HCT116 (cell line): ENCODE measurements around the gene AQP10. TPM values are rescaled to one million over a fixed set of nuclear protein-coding genes. Genes with fewer than 3 reads are reported as not detected.

ENCODE experiments used
- ATAC-seq: fragments of 200-7000 bp; cut with Tn5 transposase; 2 replicates; pipeline ENCODE4 v1.9.1; 2020; ENCODE audit warnings: mild to moderate bottlenecking, moderate library complexity
- BruUV-seq: library from RNA; stranded (reverse); fragments of 400-500 nt; replicated peaks from 2 replicates; lab custom pipeline; 2021; lab: Mats Ljungman, UMichigan
- CTCF ChIA-PET: fragments of 300-600 bp; sonication (Branson Sonifier 250); formaldehyde crosslinking; loops from one replicate; lab custom pipeline; 2021; ENCODE audit warnings: antibody characterized with exemption; lab: Charles Lee
- POLR2A ChIA-PET: fragments of 300-600, 350-600 bp; sonication (Branson Sonifier 250); formaldehyde crosslinking; loops from one replicate; lab custom pipeline; 2021; ENCODE audit warnings: antibody characterized with exemption; lab: Charles Lee
- RAD21 ChIA-PET, 2 experiments: fragments of 300-600 bp; sonication (Branson Sonifier 250); formaldehyde crosslinking; loops; one replicate each; lab custom pipeline; 2023; ENCODE audit warnings: low total read pairs in 2 of 2; ENCODE audit not compliant: uncharacterized antibody in 2 of 2, unreplicated experiment in 2 of 2, low non-redundant PET in 1 of 2; lab: Charles Lee
- DNase-seq: peaks from one replicate; pipeline ENCODE4 v3.0.0-alpha.2; 2010; ENCODE audit warnings: low read depth, low spot score
- H2AFZ ChIP-seq: fragments of 200-600 bp; shearing (Covaris generic), sonication (generic); 2 replicates; pipeline ENCODE4 v1.6.1; 2017; ENCODE audit warnings: low read depth, mixed run types, mixed read lengths, antibody characterized with exemption, low read length; ENCODE audit not compliant: poor library complexity, severe bottlenecking
- H3K27ac ChIP-seq: 2 replicates; pipeline ENCODE4 v1.5.1; 2012; ENCODE audit warnings: low read depth, low read length
- H3K27me3 ChIP-seq: fragments of 200-600 bp; sonication (generic); 2 replicates; pipeline ENCODE4 v1.6.1; 2016; ENCODE audit warnings: mixed run types, low read length, mixed read lengths; ENCODE audit not compliant: insufficient read depth
- H3K36me3 ChIP-seq, 2 experiments: fragments of 200-500 bp in 1 of 2; fragments of 200-600 bp in 1 of 2; sonication (Bioruptor generic) in 1 of 2; sonication (generic) in 1 of 2; 2 replicates each; pipeline versions ENCODE4 v1.5.1 to v1.6.1; 2014 to 2016; ENCODE audit warnings: low read length in 2 of 2, inconsistent platforms in 1 of 2, mixed read lengths in 1 of 2, mixed run types in 1 of 2; ENCODE audit not compliant: insufficient read depth in 2 of 2, control insufficient read depth in 1 of 2
- H3K4me1 ChIP-seq, 2 experiments: fragments of 200-600 bp in 1 of 2; sonication (generic) in 1 of 2; 2 replicates each; pipeline versions ENCODE4 v1.5.1 to v1.6.1; 2012 to 2017; ENCODE audit warnings: low read length in 2 of 2, inconsistent platforms in 1 of 2, mild to moderate bottlenecking in 1 of 2, mixed read lengths in 1 of 2, mixed run types in 1 of 2, moderate library complexity in 1 of 2; ENCODE audit not compliant: insufficient read depth in 2 of 2, control insufficient read depth in 1 of 2
- H3K4me2 ChIP-seq: fragments of 200-600 bp; sonication (generic); 2 replicates; pipeline ENCODE4 v1.6.1; 2017; ENCODE audit warnings: mixed run types, low read length, mixed read lengths
- H3K4me3 ChIP-seq, 2 experiments: fragments of 200-600 bp in 1 of 2; sonication (generic) in 1 of 2; replicated peaks in 1 of 2; 2 replicates each; pipeline ENCODE4 v1.5.1; 2011 to 2016; ENCODE audit warnings: low read length in 2 of 2, control low read depth in 1 of 2, low read depth in 1 of 2, mild to moderate bottlenecking in 1 of 2, mixed read lengths in 1 of 2, mixed run types in 1 of 2
- H3K79me2 ChIP-seq: fragments of 200-600 bp; sonication (generic); 2 replicates; pipeline ENCODE4 v1.6.1; 2017; ENCODE audit warnings: mild to moderate bottlenecking, mixed run types, low read length, moderate library complexity, mixed read lengths; ENCODE audit not compliant: insufficient read depth
- H3K9ac ChIP-seq: fragments of 200-600 bp; sonication (generic); 2 replicates; pipeline ENCODE4 v1.6.1; 2016; ENCODE audit warnings: low read length, mixed read lengths
- H3K9me2 ChIP-seq: fragments of 200-600 bp; sonication (generic), shearing (Covaris generic); 2 replicates; pipeline ENCODE4 v1.6.1; 2017; ENCODE audit warnings: mixed run types, mild to moderate bottlenecking, moderate library complexity; ENCODE audit not compliant: insufficient read depth
- H3K9me3 ChIP-seq, 2 experiments: fragments of 200-500 bp in 1 of 2; fragments of 200-600 bp in 1 of 2; sonication (Bioruptor generic) in 1 of 2; sonication (generic) in 1 of 2; 2 replicates each; pipeline ENCODE4 v1.6.1; 2014 to 2017; ENCODE audit warnings: low read length in 2 of 2, mixed read lengths in 2 of 2, inconsistent platforms in 1 of 2, low read depth in 1 of 2, mild to moderate bottlenecking in 1 of 2, mixed run types in 1 of 2, moderate library complexity in 1 of 2; ENCODE audit not compliant: control insufficient read depth in 1 of 2, insufficient read depth in 1 of 2
- H4K20me1 ChIP-seq: fragments of 200-600 bp; sonication (generic), shearing (Covaris generic); 2 replicates; pipeline ENCODE4 v1.6.1; 2017; ENCODE audit warnings: mixed run types, mild to moderate bottlenecking, moderate library complexity; ENCODE audit not compliant: insufficient read depth
- EZH2 ChIP-seq: fragments of 200-600 bp; sonication (generic); IDR thresholded peaks from 2 replicates; pipeline ENCODE4 v1.6.1; 2017; ENCODE audit warnings: antibody characterized with exemption, mixed run types
- JUND ChIP-seq: IDR thresholded peaks from 2 replicates; pipeline ENCODE4 v1.6.1; 2012
- REST ChIP-seq: IDR thresholded peaks from 2 replicates; pipeline ENCODE4 v1.6.1; 2012; ENCODE audit warnings: low read depth
- ZFX ChIP-seq: fragments of 450-650 bp; IDR thresholded peaks from 2 replicates; pipeline ENCODE4 v1.6.1; 2017
- ZNF274 ChIP-seq: fragments of 200-500 bp; sonication (Bioruptor generic); IDR thresholded peaks from 2 replicates; pipeline ENCODE4 v1.6.1; 2014; ENCODE audit warnings: mild to moderate bottlenecking, low read depth, low read length, inconsistent platforms
- intact Hi-C: fragments of 100-400 bp; cut with micrococcal nuclease; formaldehyde crosslinking; loops from 2 replicates; pipeline ENCODE4 v1.10.0; 2022
- total RNA-seq: library from RNA; stranded (reverse); gene quantifications from one replicate; pipeline ENCODE4 v1.2.1, GENCODE V29; 2021; ENCODE audit not compliant: unreplicated experiment

The AQP10 gene
- total RNA-seq, 1 experiment from 2014 or later = not detected

- TF ChIP-seq REST (no peak), ZNF274 (no peak), ZFX (no peak), JUND (no peak)
Observed at GRCh38 chr1:154272217-154272998, 48.5 kb upstream of the AQP10 start, which contains the start of gene HAX1 (continued).

DNA sequence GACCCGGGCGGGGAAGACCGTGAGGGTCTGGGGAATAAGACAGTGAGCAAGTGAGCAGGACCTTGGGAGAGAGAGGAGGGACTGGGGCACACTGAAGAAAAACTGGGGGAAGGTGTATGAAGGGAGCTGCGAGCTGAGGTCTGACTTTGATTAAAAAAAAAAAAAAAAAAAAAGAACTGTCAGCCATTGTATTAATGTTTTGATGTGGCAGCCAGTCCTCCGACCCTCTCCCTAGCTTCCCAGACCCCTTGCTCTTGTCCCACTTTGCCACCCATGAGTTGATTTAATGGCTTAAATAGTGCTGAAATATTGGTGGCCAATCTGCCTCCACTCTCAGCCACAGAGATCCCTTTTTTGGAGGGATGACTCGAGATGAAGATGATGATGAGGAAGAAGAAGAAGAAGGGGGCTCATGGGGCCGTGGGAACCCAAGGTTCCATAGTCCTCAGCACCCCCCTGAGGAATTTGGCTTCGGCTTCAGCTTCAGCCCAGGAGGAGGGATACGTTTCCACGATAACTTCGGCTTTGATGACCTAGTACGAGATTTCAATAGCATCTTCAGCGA is 47.8 kb upstream of the AQP10 start:
- peak overlapping the region; percentile 78 to 97 for H3K4me3 ChIP-seq

More for the DNA sequence above, 47.8 kb upstream of the AQP10 start:
- 0 out of 2 replicates have a peak, but pooled peaks have one; percentile 8 for ATAC-seq
- ChIA-PET RAD21 (no interaction called here), POLR2A (no interaction called here)
- Histone ChIP-seq H3K36me3 (peaks cover 20 to 26% of the 10 kb centered on the region in 2 experiments), H3K27me3 (no peaks in the 10 kb centered on the region), H3K9ac (peak overlapping the region; percentile 92), H3K27ac (peak overlapping the region; percentile 73), H2AFZ (no peak overlapping the region), H3K79me2 (peaks cover 13% of the 10 kb centered on the region), H3K4me2 (peak overlapping the region; percentile 95)
- intact Hi-C loops = loop anchor here (1.0 to 5.0 kb wide), 3 partner anchors 74 to 921 kb away; no protein-coding TSS in a partner anchor
- no peak for TF ChIP-seq EZH2
- TF ChIP-seq, all 23 proteins: peak for 0
- DNase-seq = no peak
- CTCF ChIA-PET = interaction anchor here (1.8 kb wide), 1 partner anchor 274 kb away, joined by 6 read pairs; no protein-coding TSS in a partner anchor
- no peaks in the 10 kb centered on the region for H3K9me3 ChIP-seq
- BruUV-seq = no TSS peak
- H3K4me1 ChIP-seq = peaks cover 3 to 16% of the 10 kb centered on the region in 2 experiments; a peak in 3 of 4 replicates
- H3K9me2 ChIP-seq = no peaks in the 10 kb centered on the region
- H4K20me1 ChIP-seq = no peaks in the 10 kb centered on the region
